NK-92 (cell line): Measurements from ENCODE around the gene HDAC7.
"Not testable (repeated sequence)": the region's sequence is repeated elsewhere in the genome, so short reads cannot be mapped to it uniquely, and the experiment has no call there.

Experiments used
- DNase-seq: peaks from one replicate; lab custom pipeline; 2025; ENCODE audit not compliant: unreplicated experiment; lab: John Stamatoyannopoulos, UW

The HDAC7 gene

DNA sequence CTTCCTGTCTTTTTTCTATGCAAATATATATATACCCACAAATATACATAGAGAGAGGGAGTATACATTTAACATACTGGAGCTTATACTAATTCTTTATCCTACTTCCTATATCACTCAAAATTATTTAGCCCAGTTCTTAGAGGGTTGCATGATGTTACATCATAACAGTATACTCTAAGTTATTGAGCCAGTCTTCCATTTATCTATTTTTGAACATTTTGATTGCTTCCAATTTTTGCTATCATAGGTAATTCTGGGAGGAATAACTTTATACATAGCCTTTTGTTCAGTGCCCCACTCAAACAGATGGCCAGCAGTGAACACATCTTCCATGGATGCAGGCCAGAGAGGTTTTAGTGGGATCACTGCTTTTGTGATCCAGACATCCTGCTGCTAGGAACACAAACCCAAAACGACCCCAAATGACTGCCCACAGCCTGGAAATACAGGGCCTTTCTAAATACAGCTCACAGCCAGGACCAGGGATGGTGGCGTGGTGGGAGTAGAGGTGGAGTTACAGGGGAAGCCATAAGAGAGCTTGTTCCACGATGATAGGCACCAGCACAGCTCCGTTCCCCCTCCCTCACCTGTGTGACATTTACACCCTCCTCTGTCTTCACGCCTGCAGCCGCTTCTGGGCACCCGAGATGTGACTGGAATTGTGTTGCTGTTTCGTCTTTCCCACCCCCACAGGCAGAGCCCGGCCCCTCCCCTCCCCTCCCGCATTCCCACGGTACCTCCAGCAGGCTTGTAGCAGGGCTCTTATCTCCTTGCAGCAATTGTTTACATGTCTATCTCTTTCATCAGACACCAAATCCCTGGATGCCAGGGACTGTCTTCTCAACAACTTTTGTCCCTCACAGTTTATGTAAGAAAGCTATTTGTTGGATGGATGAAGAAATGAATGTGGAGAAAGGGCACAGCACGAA lies 30.7 kb upstream of the HDAC7 start:
- DNase-seq = no peak

DNA sequence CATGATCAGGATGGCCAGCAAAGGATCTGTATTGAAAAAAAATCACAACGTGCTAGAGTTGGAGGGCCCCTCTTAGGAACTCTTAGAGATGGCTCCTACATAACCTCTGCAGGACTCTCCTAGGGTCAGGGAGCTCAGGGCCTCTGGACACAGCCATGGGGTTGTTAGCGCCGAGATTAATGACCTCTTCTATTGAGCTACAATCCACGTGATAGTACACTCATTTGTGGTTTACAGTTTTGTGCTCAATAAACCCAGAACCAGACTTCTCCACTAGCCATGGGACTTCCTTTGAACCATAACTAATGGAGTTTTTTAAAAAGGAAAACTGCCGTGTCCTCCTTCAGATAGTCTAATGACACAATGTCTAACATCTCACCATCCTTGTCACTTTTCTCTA lies 29.6 kb upstream of the HDAC7 start:
- DNase-seq = no peak

DNA sequence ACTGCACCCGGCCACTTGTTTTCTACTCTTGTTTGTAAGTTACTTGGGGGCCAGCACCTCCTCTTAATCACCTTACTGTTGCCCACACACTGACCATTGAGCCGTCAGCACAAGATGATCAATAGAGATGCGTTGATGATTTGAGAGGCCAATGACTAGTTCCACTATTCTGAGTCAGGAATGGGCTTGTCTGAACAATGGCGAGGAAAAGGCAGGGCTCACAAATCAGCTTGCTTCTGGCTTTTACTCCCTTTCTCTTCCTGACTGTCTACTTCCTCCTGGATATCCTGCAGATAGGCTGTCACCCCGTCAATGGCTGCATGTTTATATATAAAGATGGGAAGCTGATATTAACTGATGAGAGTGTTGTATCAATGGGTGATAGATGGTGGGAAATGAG lies 29.1 kb upstream of the HDAC7 start:
- no peak for DNase-seq

DNA sequence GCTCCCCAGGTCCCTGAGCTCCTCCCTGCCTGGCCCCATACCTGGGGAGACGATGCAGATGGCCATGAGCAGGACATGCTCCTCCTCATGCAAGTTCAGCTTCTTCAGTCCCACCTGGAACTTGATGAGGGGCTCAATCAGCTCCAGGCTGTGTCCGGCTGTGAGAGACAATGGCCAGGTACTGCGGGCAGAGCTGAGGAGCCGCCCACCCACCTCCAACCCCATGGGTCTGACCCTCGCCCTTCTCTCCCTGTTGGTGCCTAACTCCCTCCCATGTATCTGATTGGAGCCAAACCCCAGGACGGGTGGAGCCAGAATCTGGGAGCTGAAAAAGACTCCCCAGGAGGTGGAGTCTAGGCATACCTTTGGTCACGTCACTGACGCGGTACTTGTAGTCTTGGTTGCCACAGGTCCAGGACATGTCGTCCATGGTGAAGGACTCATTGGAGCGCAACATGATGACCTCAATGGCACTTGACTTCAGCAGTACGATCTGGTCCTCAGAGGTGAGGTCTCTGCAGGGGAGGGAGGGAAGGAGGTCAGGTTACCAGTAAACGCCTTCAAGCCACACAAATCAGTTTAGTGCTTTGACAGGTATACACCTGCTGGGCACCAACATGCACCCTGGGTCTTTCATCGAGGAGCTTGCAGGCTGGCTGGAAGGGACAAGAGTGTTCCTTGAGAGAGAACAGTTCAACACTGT lies 26.7 kb upstream of the HDAC7 start:
- DNase-seq = no peak

DNA sequence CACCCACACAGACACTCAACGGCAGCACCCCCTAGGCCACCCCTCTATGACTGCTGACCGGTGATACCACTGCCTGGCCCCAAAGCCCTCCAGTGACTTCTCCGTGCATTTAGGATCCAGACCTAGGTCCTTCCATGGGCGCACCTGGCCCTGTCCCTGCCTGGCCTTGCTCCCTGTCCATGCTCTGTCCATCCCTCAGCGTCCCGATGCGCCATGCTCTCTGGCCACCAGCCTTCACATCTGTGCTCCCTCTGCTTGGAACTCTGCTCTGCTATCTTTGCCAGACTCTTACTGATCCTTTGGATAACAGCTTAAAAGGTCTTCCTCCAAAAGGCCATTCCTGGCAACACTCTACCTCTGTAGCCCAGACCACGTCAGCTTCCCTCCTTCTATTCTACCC lies 25.4 kb upstream of the HDAC7 start:
- DNase-seq = no peak

DNA sequence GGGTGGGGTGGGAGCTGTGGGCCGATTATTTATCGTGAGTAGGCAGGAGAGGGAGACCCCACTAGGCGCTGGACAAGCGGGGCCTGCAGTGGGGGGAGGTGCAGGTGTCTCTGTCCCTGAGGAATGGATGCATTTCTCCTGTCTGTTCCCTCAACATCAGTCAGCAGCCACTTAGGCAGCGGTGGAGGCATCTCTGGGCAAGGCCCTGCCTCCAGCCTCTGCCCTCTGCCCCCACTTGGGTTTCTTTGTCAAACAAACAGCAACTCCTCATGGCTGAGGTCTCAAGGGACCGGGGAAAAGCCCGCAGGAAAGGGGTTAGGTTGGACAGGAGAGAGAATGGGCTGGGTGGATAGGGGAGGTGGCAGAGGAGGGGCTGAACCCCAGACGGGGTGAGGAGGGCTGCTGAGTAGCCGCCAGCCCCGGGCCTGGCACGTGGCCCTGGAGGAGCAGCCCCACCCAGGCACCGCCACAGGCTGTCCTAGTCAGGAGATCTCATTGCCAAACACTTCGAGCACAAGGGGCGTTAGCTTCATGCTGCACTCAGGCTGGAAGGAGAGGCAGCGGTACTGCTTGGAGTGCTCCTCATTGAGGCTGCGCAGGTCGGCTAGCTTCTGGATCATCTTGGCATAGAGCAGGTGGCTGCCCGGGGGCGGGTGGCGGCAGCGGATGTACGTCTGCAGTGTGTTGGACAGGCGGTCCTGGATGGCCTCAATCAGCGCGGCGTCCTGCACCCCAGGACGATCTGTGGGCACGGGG lies 24.7 kb upstream of the HDAC7 start:
- no peak for DNase-seq

DNA sequence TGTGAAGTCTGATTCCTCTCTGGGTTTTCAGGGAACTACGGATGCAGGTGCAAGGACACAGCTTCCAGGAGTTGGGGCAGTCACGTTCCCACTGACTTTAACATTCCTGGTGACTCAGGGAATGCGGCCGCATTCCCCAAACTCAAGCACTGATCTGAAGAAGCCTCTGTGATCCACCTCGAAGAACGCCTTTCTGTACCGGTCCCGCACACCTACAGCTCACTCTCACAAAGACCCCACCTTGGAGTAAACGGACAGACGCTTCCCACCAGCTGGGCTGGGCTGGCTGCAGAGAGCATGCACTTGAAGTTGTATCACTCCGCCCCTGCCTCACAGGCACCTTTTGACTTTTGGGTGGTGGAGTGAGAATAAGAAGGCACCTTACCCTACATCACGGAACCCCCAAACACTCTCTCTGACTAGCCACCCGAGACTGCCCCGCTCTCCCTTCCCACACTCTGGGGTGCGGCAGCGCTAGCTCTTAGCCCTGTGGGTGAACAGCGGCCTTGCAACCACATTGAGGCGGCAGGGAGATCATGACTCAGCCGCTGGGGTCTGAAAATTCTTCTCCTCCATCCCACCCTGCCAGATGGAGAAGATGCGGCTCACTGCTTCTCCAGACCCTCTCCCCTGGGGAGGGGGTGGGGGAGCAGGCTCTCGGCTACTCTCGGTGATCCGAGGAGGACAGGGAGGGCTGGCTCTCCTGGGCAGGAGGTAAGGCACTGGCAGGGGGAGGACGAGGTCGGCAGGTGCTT lies 23.7 kb upstream of the HDAC7 start:
- no peak for DNase-seq

DNA sequence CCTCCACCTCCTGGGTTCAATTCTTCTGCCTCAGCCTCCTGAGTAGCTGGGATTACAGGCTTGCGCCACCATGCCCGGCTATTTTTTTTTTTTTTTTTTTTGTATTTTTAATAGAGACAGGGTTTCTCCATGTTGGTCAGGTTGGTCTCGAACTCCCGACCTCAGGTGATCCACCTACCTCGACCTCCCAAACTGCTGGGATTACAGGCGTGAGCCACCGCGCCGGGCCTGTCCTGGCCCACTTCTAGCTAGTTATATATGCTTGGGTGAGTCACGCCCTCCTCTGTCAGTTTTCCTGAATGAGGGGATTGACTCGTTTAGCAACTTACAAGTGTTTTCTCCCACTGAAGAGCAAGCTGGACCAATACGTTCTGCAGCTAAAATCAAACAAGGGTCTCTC lies 22.8 kb upstream of the HDAC7 start:
- not testable (repeated sequence) for DNase-seq

DNA sequence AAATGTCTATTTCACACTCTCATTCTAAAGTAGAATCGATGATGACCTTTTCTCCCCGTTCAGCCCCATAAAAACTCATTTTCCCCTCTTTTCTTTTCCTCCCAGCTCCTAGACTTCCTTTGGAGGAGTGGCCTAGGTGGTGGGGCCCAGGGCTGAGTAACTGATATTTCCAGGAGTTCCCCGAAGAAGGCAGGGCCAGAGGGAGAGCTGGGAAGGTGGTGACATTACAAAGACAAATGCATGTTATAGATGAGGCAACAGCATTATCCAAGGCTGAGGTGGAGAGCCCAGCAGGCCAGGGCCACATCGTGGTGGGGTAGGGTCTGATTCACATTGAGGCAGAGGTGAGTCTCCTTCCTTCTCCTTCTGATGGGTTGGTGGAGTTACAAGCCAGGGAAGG lies 22.2 kb upstream of the HDAC7 start:
- no peak for DNase-seq

DNA sequence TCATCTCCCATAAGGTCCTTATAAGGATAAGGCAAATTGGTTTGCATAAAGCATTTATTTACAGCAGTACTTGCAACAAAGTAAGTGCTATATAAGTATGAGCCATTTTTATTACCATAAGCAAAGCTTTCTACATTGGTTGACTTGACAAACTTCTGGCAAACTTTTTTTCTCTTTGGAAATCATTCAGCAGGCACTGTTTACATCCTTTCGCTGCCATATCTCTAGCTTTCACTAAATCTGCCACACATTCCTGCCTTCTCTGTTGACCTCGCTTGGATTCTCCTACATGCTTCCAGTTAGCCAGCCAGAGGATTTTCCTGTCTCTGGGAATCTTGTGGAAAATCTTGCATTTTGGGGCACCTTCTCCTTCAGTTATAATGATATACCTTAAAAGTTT lies 21.8 kb upstream of the HDAC7 start:
- no peak for DNase-seq

DNA sequence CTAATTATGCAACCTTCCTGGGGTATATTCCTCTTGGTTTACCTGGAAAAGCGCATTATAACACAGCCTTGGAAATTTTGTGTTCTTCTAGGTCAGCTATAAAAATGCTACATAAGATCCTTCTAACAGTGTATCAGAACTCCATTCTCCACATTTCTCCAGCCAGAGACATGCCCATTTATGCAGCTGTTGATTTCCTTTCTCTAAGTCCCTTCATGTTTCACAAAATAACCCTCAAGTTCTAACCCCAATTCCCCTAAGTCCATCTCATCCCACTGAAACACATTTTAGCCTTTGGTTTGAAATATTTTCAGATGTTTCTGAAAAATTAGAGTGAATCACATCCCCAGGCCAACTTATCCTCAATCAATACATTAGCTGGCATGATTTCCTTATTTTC lies 20.9 kb upstream of the HDAC7 start:
- DNase-seq = no peak

DNA sequence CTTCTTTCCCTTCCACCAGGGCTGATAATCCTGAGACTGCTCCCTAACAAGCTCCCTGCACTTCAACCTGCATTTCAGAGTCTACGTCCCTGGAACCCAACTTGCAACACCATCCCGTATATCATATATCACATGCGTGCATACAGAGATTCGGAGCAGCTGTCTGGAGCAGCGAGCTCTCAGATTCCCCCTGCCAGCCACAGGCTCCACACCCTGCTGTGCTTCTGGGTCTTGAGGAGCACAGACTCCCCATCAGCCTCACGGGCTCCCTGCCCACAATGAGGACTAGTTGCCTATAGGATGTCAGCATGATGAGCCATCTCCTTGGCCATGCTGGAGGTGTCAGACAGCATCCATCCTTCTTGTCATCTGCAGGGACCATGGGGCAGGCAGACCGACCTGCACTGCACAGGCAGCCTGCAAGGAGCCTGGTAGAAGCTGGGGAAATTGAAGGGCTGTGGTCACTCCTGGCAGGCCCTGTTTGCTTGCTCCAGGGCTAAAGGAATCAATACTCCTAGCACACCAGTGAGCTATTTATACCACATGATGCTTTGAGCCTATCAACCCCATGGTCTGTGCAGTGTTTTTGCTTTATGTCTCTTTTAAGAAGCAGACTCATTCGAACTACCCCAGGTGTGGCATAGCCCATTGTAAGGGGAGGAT lies 19.6 kb upstream of the HDAC7 start:
- DNase-seq = no peak

DNA sequence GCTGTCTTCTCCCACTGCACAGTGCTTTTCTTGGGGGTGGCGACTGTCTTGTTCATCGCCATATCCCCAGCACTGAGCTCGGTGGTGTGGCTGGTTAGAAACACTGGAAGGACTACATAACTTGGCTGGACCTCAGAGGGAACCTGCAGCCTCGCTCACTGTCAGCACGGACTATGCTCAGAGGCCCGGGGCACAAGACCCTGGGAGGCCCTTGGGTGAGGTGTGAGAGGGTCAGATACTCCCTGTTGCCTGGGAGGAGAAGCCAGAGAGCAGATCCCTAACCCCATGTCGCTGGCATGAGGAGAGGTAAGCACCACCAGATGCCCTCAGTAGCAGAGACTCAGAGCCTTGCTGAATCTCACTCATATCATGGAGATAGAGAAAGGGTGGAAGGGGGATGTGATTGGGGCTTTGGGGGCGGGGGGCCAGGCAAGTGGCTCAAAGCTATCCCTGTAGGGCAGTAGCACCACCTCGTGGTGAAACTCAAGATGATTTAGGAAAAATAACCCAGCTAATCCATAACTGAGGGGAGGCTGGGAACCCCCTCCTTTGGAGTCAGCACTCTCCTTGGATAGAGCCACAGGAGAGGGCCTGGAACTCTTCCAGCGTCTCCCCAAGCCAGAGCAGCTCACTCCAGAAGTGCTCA lies 18.7 kb upstream of the HDAC7 start:
- DNase-seq = no peak

DNA sequence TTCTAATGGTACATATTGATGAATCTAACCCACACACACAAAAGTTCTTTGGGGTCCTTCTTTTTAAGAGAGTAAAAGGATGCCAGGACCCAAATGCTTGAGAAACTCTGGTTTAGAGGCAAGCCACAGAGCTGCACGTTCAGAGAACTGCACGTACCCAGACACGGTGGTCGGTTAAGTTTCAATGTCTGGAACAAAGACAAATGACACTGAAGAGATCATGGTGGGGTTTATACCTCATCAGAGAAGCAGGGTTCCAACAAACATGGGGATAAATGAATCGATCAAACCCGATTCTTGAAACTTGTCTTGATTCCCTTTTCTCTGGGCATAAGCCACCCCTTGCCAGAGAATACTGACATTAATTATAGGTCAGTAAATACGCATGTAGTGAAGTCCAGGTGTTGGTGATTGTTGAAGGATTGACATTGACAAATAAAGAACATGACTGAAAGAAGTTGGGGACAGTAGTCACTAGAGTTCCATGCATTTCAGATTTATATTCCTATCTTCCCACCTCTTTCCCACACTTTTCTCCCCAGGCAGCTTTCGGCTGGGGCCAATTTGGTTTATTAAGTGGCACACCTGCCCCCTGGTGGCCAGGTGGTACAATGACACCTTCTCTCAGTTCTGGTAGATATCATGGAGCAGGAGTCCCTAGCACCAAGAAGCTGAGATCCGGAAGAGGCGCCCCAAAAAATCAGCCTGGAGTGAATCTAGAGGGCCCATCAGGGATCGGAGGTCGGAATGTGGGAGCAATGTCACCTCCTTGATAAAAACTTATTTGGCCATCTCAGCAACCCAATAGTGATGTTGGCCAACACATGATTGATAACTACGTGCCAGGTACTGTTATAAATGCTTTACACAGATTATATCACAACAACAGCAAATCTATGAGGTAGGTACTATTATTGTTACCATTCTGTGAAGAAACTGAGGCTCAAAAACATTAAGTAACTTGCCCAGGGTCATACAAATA lies 17.8 kb upstream of the HDAC7 start:
- no peak for DNase-seq

DNA sequence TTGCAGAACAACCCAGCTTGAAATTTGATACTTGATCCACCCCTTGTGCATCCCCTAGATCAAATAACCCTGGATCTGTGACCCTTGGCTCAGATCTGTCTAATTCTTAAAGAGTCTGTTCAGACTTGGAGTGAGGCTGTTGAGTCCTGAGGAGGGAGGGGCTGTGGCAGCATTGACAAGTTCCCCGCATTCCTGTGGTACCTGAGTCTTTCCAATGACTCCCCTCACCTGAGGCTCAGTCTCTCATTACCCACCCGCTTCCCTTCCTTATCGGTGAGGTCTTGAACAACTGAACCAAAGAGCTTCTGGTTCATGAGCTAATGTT lies 16.1 kb upstream of the HDAC7 start:
- DNase-seq = no peak

DNA sequence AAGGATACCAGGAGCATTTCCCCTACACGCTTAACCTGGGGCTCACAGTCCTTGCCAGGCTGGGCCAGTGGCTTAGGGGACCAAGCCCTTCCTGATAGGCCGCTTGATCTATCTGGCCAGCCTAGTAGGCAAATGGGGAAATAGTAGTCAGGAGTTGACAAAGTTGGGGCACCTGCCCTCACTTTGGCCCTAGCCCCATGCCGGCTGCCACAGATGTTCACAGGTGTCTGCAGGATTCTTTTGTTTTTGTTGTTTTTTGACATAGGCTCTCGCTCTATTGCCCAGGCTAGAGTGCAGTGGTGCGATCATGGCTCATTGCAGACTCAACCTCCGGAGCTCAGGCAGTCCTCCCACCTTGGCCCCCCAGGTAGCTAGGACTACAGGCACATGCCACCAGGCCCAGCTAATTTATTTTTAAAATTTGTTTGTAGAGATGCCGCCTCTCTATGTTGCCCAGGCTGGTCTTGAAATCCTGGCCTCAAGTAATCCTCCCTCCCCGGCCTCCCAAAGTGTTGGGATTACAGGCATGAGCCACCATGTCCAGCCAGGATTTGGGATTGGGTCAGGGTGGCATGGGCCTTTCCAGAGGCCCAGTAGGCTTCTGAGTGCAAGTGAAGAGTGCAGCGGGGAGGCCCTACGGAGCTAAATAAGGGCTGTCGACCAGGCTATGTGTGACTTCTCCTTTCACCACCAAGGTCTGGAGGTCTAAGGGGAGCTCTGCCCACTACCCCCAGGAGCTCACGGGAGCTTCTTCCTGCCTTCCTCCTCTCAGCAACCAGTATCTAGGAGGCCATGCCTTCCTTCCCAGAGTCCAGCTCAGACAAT lies 15.5 kb upstream of the HDAC7 start:
- no peak for DNase-seq

DNA sequence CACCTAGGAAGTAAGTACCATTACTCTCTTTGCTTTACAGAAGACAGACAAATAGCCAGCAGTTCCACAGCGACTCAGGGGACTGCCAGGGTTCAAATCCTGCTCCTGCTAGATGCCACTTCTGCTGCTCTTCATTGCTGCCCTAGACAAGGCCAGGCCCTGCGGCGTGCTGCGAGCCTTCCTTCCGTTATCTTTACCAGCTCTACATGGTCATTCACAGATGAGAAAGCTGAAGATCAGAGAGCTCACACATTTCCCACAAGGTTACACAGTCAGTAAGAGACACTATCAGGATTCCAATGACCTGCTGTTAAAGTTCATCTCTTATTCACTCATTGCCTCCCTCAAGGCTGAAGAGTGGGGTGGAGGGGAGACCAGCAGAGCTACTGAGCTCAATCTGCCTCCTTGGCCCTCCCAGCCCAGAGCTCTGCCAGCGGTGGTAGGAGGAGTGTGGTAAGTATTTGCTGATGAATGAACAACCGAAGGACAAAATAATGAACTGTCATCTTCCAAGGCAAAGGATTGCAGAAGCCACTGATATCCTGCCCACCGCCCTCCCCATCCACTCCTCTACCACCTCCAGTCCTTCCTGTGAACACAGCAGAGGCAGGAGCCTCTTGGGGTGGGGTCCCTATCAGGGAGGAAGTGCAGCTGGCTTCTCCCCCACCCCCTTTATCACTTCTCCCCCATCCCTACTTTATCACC lies 14.6 kb upstream of the HDAC7 start:
- no peak for DNase-seq
